Endodermal cell (in vitro differentiated cells): ENCODE measurements around the gene AREL1. TPM values are rescaled to one million over a fixed set of nuclear protein-coding genes. Genes with fewer than 3 reads are reported as not detected.

Experiments used
- DNase-seq: peaks from one replicate; pipeline ENCODE4 v3.0.0-alpha.2; 2017
- H3K27ac ChIP-seq: 2 replicates; pipeline ENCODE4 v1.5.1; 2013; ENCODE audit warnings: mild to moderate bottlenecking, low read depth, low read length, moderate library complexity
- H3K27me3 ChIP-seq: 2 replicates; pipeline ENCODE4 v1.6.1; 2013; ENCODE audit warnings: mild to moderate bottlenecking, low read length, moderate library complexity; ENCODE audit not compliant: insufficient read depth, control insufficient read depth, poor library complexity, severe bottlenecking
- H3K36me3 ChIP-seq: 2 replicates; pipeline ENCODE4 v1.7.0; 2013; ENCODE audit warnings: mild to moderate bottlenecking, low read length, moderate library complexity; ENCODE audit not compliant: control insufficient read depth, insufficient read depth
- H3K4me1 ChIP-seq: one replicate; pipeline ENCODE4 v1.7.0; 2013; ENCODE audit warnings: low read length; ENCODE audit not compliant: control insufficient read depth, insufficient read depth
- H3K4me3 ChIP-seq: 2 replicates; pipeline ENCODE4 v1.5.1; 2013; ENCODE audit warnings: mild to moderate bottlenecking, low read length, moderate library complexity
- H3K9ac ChIP-seq: 2 replicates; pipeline ENCODE4 v1.6.1; 2013; ENCODE audit warnings: mild to moderate bottlenecking, low read length, moderate library complexity; ENCODE audit not compliant: poor library complexity, severe bottlenecking; ENCODE audit errors: extremely low read depth
- H3K9me3 ChIP-seq: 2 replicates; pipeline ENCODE4 v1.6.1; 2013; ENCODE audit warnings: mild to moderate bottlenecking, low read length, moderate library complexity; ENCODE audit not compliant: control insufficient read depth
- H3K27ac Mint-ChIP-seq: 2 replicates; pipeline ENCODE4 v1.8.0; 2020; ENCODE audit warnings: mixed read lengths
- H3K27me3 Mint-ChIP-seq: 2 replicates; pipeline ENCODE4 v1.8.0; 2021; ENCODE audit warnings: mild to moderate bottlenecking, mixed read lengths; ENCODE audit not compliant: insufficient read depth
- H3K36me3 Mint-ChIP-seq: 2 replicates; pipeline ENCODE4 v1.8.0; 2020; ENCODE audit warnings: low read depth, mixed read lengths
- H3K4me1 Mint-ChIP-seq: 2 replicates; pipeline ENCODE4 v1.8.0; 2020; ENCODE audit warnings: mixed read lengths
- H3K4me3 Mint-ChIP-seq: 2 replicates; pipeline ENCODE4 v1.8.0; 2020; ENCODE audit warnings: mild to moderate bottlenecking, moderate library complexity, mixed read lengths
- H3K9me3 Mint-ChIP-seq: 2 replicates; pipeline ENCODE4 v1.8.0; 2020; ENCODE audit warnings: mild to moderate bottlenecking, mixed read lengths
- WGBS, 2 experiments: methylation state at CpG; one replicate each; pipeline versions ENCODE4 v1.1.5 to v1.1.7; 2013; ENCODE audit warnings: missing lambda C conversion rate in 2 of 2, mixed read lengths in 1 of 2; ENCODE audit not compliant: insufficient coverage in 1 of 2, insufficient read length in 1 of 2; 5-methylcytosine and 5-hydroxymethylcytosine counted together
- total RNA-seq, 2 donors: library from RNA; stranded (reverse); fragmentation: NEBNext Ultra II Directional in 1 of 2; extraction: Animal tissue kit (Norgen Biotek cat#: 25700) in 1 of 2; gene quantifications; 2 replicates in 1 of 2; 3 replicates in 1 of 2; pipeline ENCODE4 v1.2.1, GENCODE V29; 2021
- TF ChIP-seq, protein P1 (sequence below): fragments of 200-600 bp; sonication (generic); conservative IDR thresholded peaks from 2 replicates; pipeline ENCODE4 v1.5.0; 2021; ENCODE audit warnings: antibody characterized with exemption, mild to moderate bottlenecking

AREL1 gene
- total RNA-seq, 2 donors from 2014 or later = 36.5 to 39.0 TPM

- whole genome bisulfite sequencing, 2 experiments = 79 to 90% methylated on average over 5 of the region's 5 CpGs
- Mint-ChIP-seq H3K36me3 (no peaks in the 10 kb centered on the region), H3K9me3 (no peaks in the 10 kb centered on the region), H3K4me1 (peaks cover 45% of the 10 kb centered on the region), H3K4me3 (no peak overlapping the region), H3K27ac (no peak overlapping the region), H3K27me3 (peaks cover 3% of the 10 kb centered on the region)
- Histone ChIP-seq H3K4me3 (no peak overlapping the region), H3K27ac (no peak overlapping the region), H3K9me3 (no peaks in the 10 kb centered on the region), H3K27me3 (no peaks in the 10 kb centered on the region), H3K36me3 (no peaks in the 10 kb centered on the region), H3K4me1 (peaks cover 32% of the 10 kb centered on the region), H3K9ac (no peak overlapping the region)
- TF ChIP-seq, protein P1, sequence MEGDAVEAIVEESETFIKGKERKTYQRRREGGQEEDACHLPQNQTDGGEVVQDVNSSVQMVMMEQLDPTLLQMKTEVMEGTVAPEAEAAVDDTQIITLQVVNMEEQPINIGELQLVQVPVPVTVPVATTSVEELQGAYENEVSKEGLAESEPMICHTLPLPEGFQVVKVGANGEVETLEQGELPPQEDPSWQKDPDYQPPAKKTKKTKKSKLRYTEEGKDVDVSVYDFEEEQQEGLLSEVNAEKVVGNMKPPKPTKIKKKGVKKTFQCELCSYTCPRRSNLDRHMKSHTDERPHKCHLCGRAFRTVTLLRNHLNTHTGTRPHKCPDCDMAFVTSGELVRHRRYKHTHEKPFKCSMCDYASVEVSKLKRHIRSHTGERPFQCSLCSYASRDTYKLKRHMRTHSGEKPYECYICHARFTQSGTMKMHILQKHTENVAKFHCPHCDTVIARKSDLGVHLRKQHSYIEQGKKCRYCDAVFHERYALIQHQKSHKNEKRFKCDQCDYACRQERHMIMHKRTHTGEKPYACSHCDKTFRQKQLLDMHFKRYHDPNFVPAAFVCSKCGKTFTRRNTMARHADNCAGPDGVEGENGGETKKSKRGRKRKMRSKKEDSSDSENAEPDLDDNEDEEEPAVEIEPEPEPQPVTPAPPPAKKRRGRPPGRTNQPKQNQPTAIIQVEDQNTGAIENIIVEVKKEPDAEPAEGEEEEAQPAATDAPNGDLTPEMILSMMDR = no peak
- no peak for DNase-seq
These were observed 90.6 kb downstream of the AREL1 start for GRCh38 chr14:74622257-74622656.

DNA sequence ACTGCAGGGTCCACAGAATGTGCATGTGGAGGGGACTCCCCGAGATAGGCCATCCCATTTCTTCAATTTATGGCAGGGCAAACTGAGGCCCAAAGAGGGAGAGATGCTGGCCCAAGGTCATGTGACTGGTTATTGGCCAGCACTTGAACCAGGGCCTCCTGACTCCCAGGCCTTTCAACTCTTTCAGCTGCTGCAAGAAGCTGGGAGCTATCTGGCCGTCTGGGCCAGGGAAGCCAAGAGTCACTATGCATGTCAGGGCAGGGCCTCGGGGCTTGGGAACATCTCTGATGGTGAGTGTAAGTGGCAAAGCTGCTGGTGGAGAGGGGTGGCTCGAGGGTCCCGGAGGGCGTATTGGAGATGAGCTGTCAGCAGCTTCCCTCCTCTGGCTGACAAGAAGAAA, 91.3 kb downstream of the AREL1 start:
- no peak overlapping the region for H3K27ac Mint-ChIP-seq
- Histone ChIP-seq H3K9me3 (no peaks in the 10 kb centered on the region), H3K27me3 (no peaks in the 10 kb centered on the region), H3K36me3 (no peaks in the 10 kb centered on the region), H3K9ac (no peak overlapping the region), H3K4me1 (peaks cover 36% of the 10 kb centered on the region), H3K27ac (no peak overlapping the region), H3K4me3 (no peak overlapping the region)
- H3K27me3 Mint-ChIP-seq = peaks cover 3% of the 10 kb centered on the region
- no peak for DNase-seq
- 88 to 89% methylated on average over 4 to 6 of the region's 6 CpGs for WGBS, 2 experiments
- H3K4me3 Mint-ChIP-seq = no peak overlapping the region
- TF ChIP-seq, protein P1 = no peak
- H3K36me3 Mint-ChIP-seq = no peaks in the 10 kb centered on the region
- peaks cover 52% of the 10 kb centered on the region for H3K4me1 Mint-ChIP-seq
- H3K9me3 Mint-ChIP-seq = no peaks in the 10 kb centered on the region

DNA sequence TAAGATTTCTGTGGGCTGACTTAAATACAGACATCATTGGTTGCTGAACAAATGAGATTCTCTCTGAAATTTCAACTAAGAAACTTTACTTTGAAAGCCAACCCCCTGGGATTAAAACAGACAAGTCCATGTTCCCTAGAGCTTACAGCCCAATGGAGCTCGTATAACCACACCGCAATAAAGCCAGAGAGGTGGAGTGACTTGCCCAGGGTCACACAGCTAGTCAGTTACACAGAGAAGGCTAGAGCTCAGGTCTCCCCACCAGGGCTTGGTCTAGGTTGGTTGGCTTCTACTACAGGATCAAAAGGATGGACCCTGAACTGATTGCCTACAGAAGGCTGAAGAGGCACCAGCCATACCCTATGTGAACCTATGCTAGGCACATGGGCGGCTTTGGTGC, 92.0 kb downstream of the AREL1 start:
- peaks cover 4% of the 10 kb centered on the region for H3K27me3 Mint-ChIP-seq

More for the DNA sequence above, 92.0 kb downstream of the AREL1 start:
- no peaks in the 10 kb centered on the region for H3K36me3 ChIP-seq
- no peak overlapping the region for H3K4me3 ChIP-seq
- no peaks in the 10 kb centered on the region for H3K27me3 ChIP-seq
- Mint-ChIP-seq H3K9me3 (no peaks in the 10 kb centered on the region), H3K27ac (peak overlapping the region; percentile 43), H3K4me3 (no peak overlapping the region), H3K36me3 (no peaks in the 10 kb centered on the region), H3K4me1 (peaks cover 57% of the 10 kb centered on the region)
- H3K9me3 ChIP-seq = no peaks in the 10 kb centered on the region
- no peak overlapping the region for H3K9ac ChIP-seq
- no peak overlapping the region for H3K27ac ChIP-seq
- TF ChIP-seq, protein P1 = no peak
- peaks cover 36% of the 10 kb centered on the region for H3K4me1 ChIP-seq
- no peak for DNase-seq
- 93 to 94% methylated on average over 3 of the region's 3 CpGs for WGBS, 2 experiments
